Tibial nerve (tissue), 4 donors: ENCODE results near the gene PHLPP1. TPM values are rescaled to one million over a fixed set of nuclear protein-coding genes. Genes with fewer than 3 reads are reported as not detected.

Experiments
- DNase-seq, 2 donors: peaks; one replicate each; pipeline ENCODE4 v3.0.0-alpha.2; 2019; ENCODE audit warnings: low spot score in 2 of 2
- H3K27ac ChIP-seq, 4 donors: fragments of 200-600 bp; sonication (generic) in 3 of 4; one replicate each; pipeline ENCODE4 v1.5.1; 2017 to 2019; ENCODE audit warnings: mild to moderate bottlenecking in 1 of 4
- H3K27me3 ChIP-seq, 2 donors: fragments of 200-600 bp; sonication (generic) in 1 of 2; one replicate each; pipeline versions ENCODE4 v1.5.1 to v1.6.0; 2017 to 2019
- H3K36me3 ChIP-seq, 3 donors: fragments of 200-600 bp; sonication (generic); one replicate each; pipeline ENCODE4 v1.5.1; 2018 to 2019
- H3K4me1 ChIP-seq, 4 donors: fragments of 200-600 bp; sonication (generic) in 3 of 4; one replicate each; pipeline ENCODE4 v1.5.1; 2017 to 2019
- H3K4me3 ChIP-seq, 4 donors: fragments of 200-600 bp; sonication (generic) in 3 of 4; one replicate each; pipeline ENCODE4 v1.5.1; 2017 to 2019; ENCODE audit warnings: mild to moderate bottlenecking in 1 of 4, moderate library complexity in 1 of 4
- H3K9me3 ChIP-seq, 4 donors: fragments of 200-600 bp; sonication (generic) in 3 of 4; one replicate each; pipeline ENCODE4 v1.5.1; 2017 to 2019
- CTCF ChIP-seq, 5 experiments: fragments of 200-600 bp in 3 of 5; fragments of 450-650 bp in 2 of 5; sonication (generic) in 3 of 5; IDR thresholded peaks; one replicate each; pipeline ENCODE4 v1.5.1; 2016 to 2019; ENCODE audit warnings: antibody characterized with exemption in 5 of 5, mild to moderate bottlenecking in 3 of 5, moderate library complexity in 2 of 5
- EP300 ChIP-seq, 2 donors: sonication (generic); formaldehyde crosslinking; IDR thresholded peaks; one replicate each; pipeline ENCODE4 v1.6.1; 2017; ENCODE audit warnings: antibody characterized with exemption in 2 of 2, mild to moderate bottlenecking in 1 of 2
- POLR2A ChIP-seq, 2 donors: fragments of 450-650 bp; IDR thresholded peaks; one replicate each; pipeline ENCODE4 v1.6.1; 2017; ENCODE audit warnings: antibody characterized with exemption in 2 of 2, mild to moderate bottlenecking in 2 of 2, moderate library complexity in 2 of 2
- WGBS, 2 donors: methylation state at CpG; one replicate each; pipeline ENCODE4 v1.1.5; 2018; 5-methylcytosine and 5-hydroxymethylcytosine counted together
- total RNA-seq, 4 donors: library from RNA; depleted of rRNA; stranded (reverse); fragments of >200 nt; gene quantifications; one replicate each; pipeline ENCODE4 v1.1.0, GENCODE V29; 2016

The PHLPP1 gene
- total RNA-seq, 4 donors from 2014 or later = 11.4 to 16.1 (median 14.5) TPM

GRCh38 chr18:62935994-62936393, 220.7 kb downstream of the PHLPP1 start:
- no peak overlapping the region for H3K27ac ChIP-seq
- H3K27me3 ChIP-seq = no peaks in the 10 kb centered on the region
- TF ChIP-seq EP300 (IDR thresholded peaks at IDR 0.05) (no peak), POLR2A (IDR thresholded peaks at IDR 0.05) (no peak), CTCF (IDR thresholded peaks at IDR 0.05) (no peak)
- H3K4me1 ChIP-seq = peaks cover 0 to 37% (median 0%) of the 10 kb centered on the region in 4 donors
- no peak for DNase-seq
- no peaks in the 10 kb centered on the region for H3K36me3 ChIP-seq
- WGBS, 2 donors = 83 to 84% methylated on average over 3 of the region's 3 CpGs
- no peak overlapping the region for H3K4me3 ChIP-seq
- no peaks in the 10 kb centered on the region for H3K9me3 ChIP-seq

- Histone ChIP-seq H3K4me1 (peaks cover 0 to 37% (median 0%) of the 10 kb centered on the region in 4 donors), H3K27ac (peak overlapping the region in 2 of 4 donors; percentile 28 to 39), H3K27me3 (no peaks in the 10 kb centered on the region), H3K4me3 (no peak overlapping the region), H3K9me3 (no peaks in the 10 kb centered on the region), H3K36me3 (peaks cover 0 to 5% (median 0%) of the 10 kb centered on the region in 3 donors)
- WGBS, 2 donors = 73 to 77% methylated on average over 2 of the region's 2 CpGs
- TF ChIP-seq POLR2A (IDR thresholded peaks at IDR 0.05) = no peak
- no peak for TF ChIP-seq EP300 (IDR thresholded peaks at IDR 0.05)
- no peak for TF ChIP-seq CTCF (IDR thresholded peaks at IDR 0.05)
- no peak for DNase-seq
Measured at GRCh38 chr18:62937065-62937464, 221.7 kb downstream of the PHLPP1 start.

GRCh38 chr18:62938006-62938405, 222.7 kb downstream of the PHLPP1 start:
- Histone ChIP-seq H3K27ac (peak overlapping the region in 1 of 4 donors; percentile 71), H3K4me1 (peaks cover 0 to 37% (median 0%) of the 10 kb centered on the region in 4 donors), H3K27me3 (no peaks in the 10 kb centered on the region), H3K9me3 (no peaks in the 10 kb centered on the region), H3K4me3 (no peak overlapping the region), H3K36me3 (peaks cover 0 to 7% (median 0%) of the 10 kb centered on the region in 3 donors)
- WGBS, 2 donors = 52 to 62% methylated on average over 1 of the region's 1 CpG
- TF ChIP-seq CTCF (IDR thresholded peaks at IDR 0.05) (no peak), POLR2A (IDR thresholded peaks at IDR 0.05) (no peak), EP300 (IDR thresholded peaks at IDR 0.05) (no peak)
- no peak for DNase-seq

GRCh38 chr18:62938487-62938886, 223.1 kb downstream of the PHLPP1 start:
- TF ChIP-seq POLR2A (IDR thresholded peaks at IDR 0.05) = no peak
- TF ChIP-seq CTCF (IDR thresholded peaks at IDR 0.05) = no peak
- TF ChIP-seq EP300 (IDR thresholded peaks at IDR 0.05) = no peak
- H3K4me3 ChIP-seq = no peak overlapping the region
- H3K27ac ChIP-seq = peak overlapping the region in 2 of 4 donors; percentile 37 to 71
- H3K27me3 ChIP-seq = no peaks in the 10 kb centered on the region
- no peaks in the 10 kb centered on the region for H3K9me3 ChIP-seq
- H3K36me3 ChIP-seq = peaks cover 0 to 7% (median 0%) of the 10 kb centered on the region in 3 donors
- H3K4me1 ChIP-seq = peaks cover 0 to 37% (median 0%) of the 10 kb centered on the region in 4 donors
- no peak for DNase-seq

DNA sequence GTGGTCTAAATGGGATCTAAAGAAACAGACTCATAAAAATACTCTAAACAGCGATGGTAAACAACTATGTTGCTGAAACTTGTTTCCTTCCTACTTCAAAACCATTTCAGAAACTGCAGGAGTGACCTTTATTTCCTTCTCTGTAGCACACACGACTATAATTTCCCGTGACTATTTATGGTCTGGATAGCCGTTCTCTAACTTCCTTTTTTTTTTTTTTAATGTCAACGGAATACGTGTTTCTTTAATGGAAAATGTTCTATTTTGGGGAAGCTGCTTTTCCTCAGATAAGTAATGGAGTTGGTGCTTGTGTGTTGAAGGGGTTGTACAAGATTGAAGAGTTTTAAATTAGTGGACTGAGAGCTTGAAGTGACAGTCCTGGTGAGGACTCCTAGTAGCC, 224.1 kb downstream of the PHLPP1 start:
- no peak for DNase-seq
- H3K4me3 ChIP-seq = no peak overlapping the region
- peaks cover 0 to 37% (median 0%) of the 10 kb centered on the region in 4 donors for H3K4me1 ChIP-seq
- no peaks in the 10 kb centered on the region for H3K27me3 ChIP-seq
- H3K27ac ChIP-seq = peak overlapping the region in 2 of 4 donors; percentile 37 to 71
- TF ChIP-seq POLR2A (IDR thresholded peaks at IDR 0.05) (no peak), EP300 (IDR thresholded peaks at IDR 0.05) (peak; percentile 53 to 59)
- 23 to 32% methylated on average over 6 of the region's 6 CpGs for WGBS, 2 donors
- peaks cover 0 to 7% (median 0%) of the 10 kb centered on the region in 3 donors for H3K36me3 ChIP-seq
- no peaks in the 10 kb centered on the region for H3K9me3 ChIP-seq
